Neural cell (in vitro differentiated cells): ENCODE results near the gene FDPS. TPM values are rescaled to one million over a fixed set of nuclear protein-coding genes. Genes with fewer than 3 reads are reported as not detected.

Source experiments
- H2AFZ ChIP-seq: fragments of 200-600, 300-800 bp; sonication (generic), shearing (Covaris generic); 2 replicates; pipeline ENCODE4 v1.6.0; 2014; ENCODE audit warnings: low read depth, mild to moderate bottlenecking, antibody characterized with exemption, low read length, moderate library complexity
- H3F3A ChIP-seq: fragments of 200-600 bp; shearing (Covaris generic); 2 replicates; pipeline ENCODE4 v1.6.1; 2016; ENCODE audit warnings: mild to moderate bottlenecking, moderate library complexity, mixed read lengths, antibody characterized with exemption, low read length; ENCODE audit not compliant: insufficient read depth, poor library complexity, severe bottlenecking
- H3K27ac ChIP-seq: fragments of 200-600, 300-800 bp; sonication (generic), shearing (Covaris generic); 2 replicates; pipeline ENCODE4 v1.5.1; 2014; ENCODE audit warnings: mild to moderate bottlenecking, low read length, moderate library complexity
- H3K27me3 ChIP-seq: fragments of 300-800, 200-600 bp; sonication (generic), shearing (Covaris generic); 2 replicates; pipeline ENCODE4 v1.6.0; 2014; ENCODE audit warnings: mild to moderate bottlenecking, low read depth, low read length, moderate library complexity; ENCODE audit not compliant: insufficient read depth
- H3K36me3 ChIP-seq: fragments of 300-800, 200-600 bp; sonication (generic), shearing (Covaris generic); 2 replicates; pipeline ENCODE4 v1.5.1; 2014; ENCODE audit warnings: mild to moderate bottlenecking, antibody characterized with exemption, low read length, moderate library complexity; ENCODE audit not compliant: insufficient read depth
- H3K4me2 ChIP-seq: fragments of 300-800, 200-600 bp; sonication (generic), shearing (Covaris generic); 2 replicates; pipeline ENCODE4 v1.6.0; 2014; ENCODE audit warnings: mild to moderate bottlenecking, low read length
- H3K4me3 ChIP-seq: fragments of 300-800, 200-600 bp; sonication (generic), shearing (Covaris generic); 2 replicates; pipeline ENCODE4 v1.5.1; 2014; ENCODE audit warnings: mild to moderate bottlenecking, low read length, moderate library complexity
- H3K79me2 ChIP-seq: fragments of 200-600 bp; shearing (Covaris generic); replicated peaks from 2 replicates; pipeline ENCODE4 v1.6.0; 2014; ENCODE audit warnings: mild to moderate bottlenecking, low read length, moderate library complexity; ENCODE audit not compliant: insufficient read depth
- H3K9ac ChIP-seq: fragments of 300-800, 200-600 bp; sonication (generic), shearing (Covaris generic); 2 replicates; pipeline ENCODE4 v1.6.1; 2016; ENCODE audit warnings: mild to moderate bottlenecking, low read length, mixed read lengths
- H3K9me2 ChIP-seq: fragments of 200-600 bp; shearing (Covaris generic); 2 replicates; pipeline ENCODE4 v1.6.1; 2016; ENCODE audit warnings: mild to moderate bottlenecking, low read length, mixed read lengths; ENCODE audit not compliant: insufficient read depth
- H3K9me3 ChIP-seq: fragments of 200-600, 300-800 bp; sonication (generic), shearing (Covaris generic); 2 replicates; pipeline ENCODE4 v1.6.1; 2016; ENCODE audit warnings: mild to moderate bottlenecking, mixed run types, low read length, moderate library complexity, mixed read lengths
- H4K20me1 ChIP-seq: fragments of 200-600 bp; shearing (Covaris generic); 2 replicates; pipeline ENCODE4 v1.6.1; 2016; ENCODE audit warnings: mild to moderate bottlenecking, mixed run types; ENCODE audit not compliant: insufficient read depth
- EP300 ChIP-seq: fragments of 450-650 bp; conservative IDR thresholded peaks from 2 replicates; pipeline ENCODE4 v1.6.1; 2014; ENCODE audit warnings: antibody characterized with exemption, mild to moderate bottlenecking, moderate library complexity; ENCODE audit not compliant: poor library complexity, severe bottlenecking
- EZH2 ChIP-seq: fragments of 200-600, 300-800 bp; shearing (Covaris generic), sonication (generic); IDR thresholded peaks from 2 replicates; pipeline ENCODE4 v1.6.1; 2014; ENCODE audit warnings: antibody characterized with exemption, low read length, borderline replicate concordance, mild to moderate bottlenecking; ENCODE audit not compliant: insufficient read depth, poor library complexity, severe bottlenecking
- MXI1 ChIP-seq: fragments of 450-650 bp; conservative IDR thresholded peaks from 2 replicates; pipeline ENCODE4 v1.6.1; 2014; ENCODE audit warnings: antibody characterized with exemption, mild to moderate bottlenecking; ENCODE audit not compliant: poor library complexity, severe bottlenecking
- POLR2AphosphoS5 ChIP-seq: IDR thresholded peaks from 2 replicates; pipeline ENCODE4 v1.6.1; 2012
- RAD21 ChIP-seq: fragments of 450-650 bp; conservative IDR thresholded peaks from 2 replicates; pipeline ENCODE4 v1.6.1; 2014; ENCODE audit warnings: antibody characterized with exemption, mild to moderate bottlenecking, moderate library complexity
- SMC3 ChIP-seq: fragments of 450-650 bp; conservative IDR thresholded peaks from 2 replicates; pipeline ENCODE4 v1.6.1; 2014; ENCODE audit warnings: antibody characterized with exemption, mild to moderate bottlenecking, moderate library complexity; ENCODE audit not compliant: poor library complexity
- TAF1 ChIP-seq: IDR thresholded peaks from 2 replicates; pipeline ENCODE4 v1.6.1; 2012; ENCODE audit warnings: low read depth
- polyA plus RNA-seq: library from polyadenylated mRNA; depleted of rRNA; stranded (reverse); fragments of >200 nt; gene quantifications from 2 replicates; pipeline ENCODE4 v1.2.3, GENCODE V29; 2014
- TF ChIP-seq, protein P1 (sequence below): fragments of 450-650 bp; IDR thresholded peaks from 2 replicates; pipeline ENCODE4 v1.5.1; 2014; ENCODE audit warnings: antibody characterized with exemption, mild to moderate bottlenecking, moderate library complexity; ENCODE audit not compliant: poor library complexity, severe bottlenecking
- TF ChIP-seq, protein P2 (sequence below): IDR thresholded peaks from 2 replicates; pipeline ENCODE4 v1.6.1; 2012; ENCODE audit warnings: borderline replicate concordance

The FDPS gene
- polyA plus RNA-seq, 1 donor from 2014 or later = 235 TPM

GRCh38 chr1:155261493-155261851 is 47.2 kb upstream of the FDPS start:
- Histone ChIP-seq H3K79me2 (peaks cover 16% of the 10 kb centered on the region), H3F3A (peaks cover 4% of the 10 kb centered on the region), H3K27me3 (no peaks in the 10 kb centered on the region), H3K4me2 (peak overlapping the region; percentile 98), H3K27ac (peak overlapping the region; percentile 71), H2AFZ (peak overlapping the region; percentile 63), H3K36me3 (no peaks in the 10 kb centered on the region), H3K9me3 (no peaks in the 10 kb centered on the region), H3K4me3 (peak overlapping the region; percentile 91), H3K9me2 (no peaks in the 10 kb centered on the region), H3K9ac (peak overlapping the region; percentile 80), H4K20me1 (no peaks in the 10 kb centered on the region)
- no peak for TF ChIP-seq TAF1
- TF ChIP-seq, protein P1, sequence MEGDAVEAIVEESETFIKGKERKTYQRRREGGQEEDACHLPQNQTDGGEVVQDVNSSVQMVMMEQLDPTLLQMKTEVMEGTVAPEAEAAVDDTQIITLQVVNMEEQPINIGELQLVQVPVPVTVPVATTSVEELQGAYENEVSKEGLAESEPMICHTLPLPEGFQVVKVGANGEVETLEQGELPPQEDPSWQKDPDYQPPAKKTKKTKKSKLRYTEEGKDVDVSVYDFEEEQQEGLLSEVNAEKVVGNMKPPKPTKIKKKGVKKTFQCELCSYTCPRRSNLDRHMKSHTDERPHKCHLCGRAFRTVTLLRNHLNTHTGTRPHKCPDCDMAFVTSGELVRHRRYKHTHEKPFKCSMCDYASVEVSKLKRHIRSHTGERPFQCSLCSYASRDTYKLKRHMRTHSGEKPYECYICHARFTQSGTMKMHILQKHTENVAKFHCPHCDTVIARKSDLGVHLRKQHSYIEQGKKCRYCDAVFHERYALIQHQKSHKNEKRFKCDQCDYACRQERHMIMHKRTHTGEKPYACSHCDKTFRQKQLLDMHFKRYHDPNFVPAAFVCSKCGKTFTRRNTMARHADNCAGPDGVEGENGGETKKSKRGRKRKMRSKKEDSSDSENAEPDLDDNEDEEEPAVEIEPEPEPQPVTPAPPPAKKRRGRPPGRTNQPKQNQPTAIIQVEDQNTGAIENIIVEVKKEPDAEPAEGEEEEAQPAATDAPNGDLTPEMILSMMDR = peak; percentile 30

DNA sequence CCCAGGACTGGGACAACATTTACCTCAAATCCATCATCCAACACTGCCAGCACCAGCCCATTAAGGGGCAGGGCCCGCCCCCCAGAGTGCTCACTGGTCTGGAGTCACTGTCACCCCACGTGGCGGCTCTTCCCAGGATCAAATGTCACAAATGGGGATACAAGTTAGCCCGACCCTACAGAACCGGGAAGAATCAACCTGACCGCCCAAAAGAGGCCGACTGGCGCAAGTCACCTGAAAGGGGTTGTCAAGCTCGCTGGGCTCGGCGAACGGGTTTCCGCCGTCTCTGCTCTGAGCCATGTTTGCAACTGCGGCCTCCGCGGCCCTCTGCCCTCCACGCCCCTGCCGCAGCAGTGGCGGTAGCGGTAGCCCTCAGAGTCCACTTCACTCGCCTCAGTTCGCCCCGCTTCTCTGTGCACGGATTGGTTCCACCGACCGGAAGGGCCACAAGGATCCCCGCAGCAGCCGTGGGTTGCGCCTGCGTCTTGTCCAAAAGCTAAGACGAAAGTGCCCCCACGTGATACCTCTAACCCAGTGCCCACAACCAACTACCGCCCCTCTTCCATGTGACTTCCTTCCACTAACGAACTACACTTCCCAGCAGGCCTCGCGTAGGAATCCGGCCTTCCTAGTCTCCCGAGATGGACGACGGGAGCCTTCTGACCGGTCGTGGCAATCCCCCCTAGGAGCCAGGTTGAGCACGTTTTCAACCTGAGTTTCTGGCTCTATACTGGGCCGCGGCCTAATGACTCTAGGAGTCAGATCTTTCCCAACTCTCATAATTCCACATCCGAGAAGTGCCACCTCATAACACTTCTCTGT is 46.6 kb upstream of the FDPS start, which contains the start of gene SCAMP3:
Gene SCAMP3, minus strand, starts transcription at position 509 of the 822 bp plus-strand sequence. Its CDS starts 209 bp downstream, at position 300.
- H3K9me2 ChIP-seq = no peaks in the 10 kb centered on the region
- no peaks in the 10 kb centered on the region for H3K36me3 ChIP-seq
- H3K9ac ChIP-seq = peak within 1 kb of the TSS; percentile 80
- peak within 1 kb of the TSS; percentile 98 for H3K4me2 ChIP-seq
- no peaks in the 10 kb centered on the region for H3K27me3 ChIP-seq
- H2AFZ ChIP-seq = peak within 1 kb of the TSS; percentile 63
- no peaks in the 10 kb centered on the region for H4K20me1 ChIP-seq
- H3K79me2 ChIP-seq = peaks cover 16% of the 10 kb centered on the region
- no peaks in the 10 kb centered on the region for H3K9me3 ChIP-seq
- peaks cover 4% of the 10 kb centered on the region for H3F3A ChIP-seq
- H3K4me3 ChIP-seq = peak within 1 kb of the TSS; percentile 91
- H3K27ac ChIP-seq = peak within 1 kb of the TSS; percentile 71
- no peak for TF ChIP-seq EP300
- no peak for TF ChIP-seq EZH2
- peak; percentile 15 for TF ChIP-seq RAD21
- TF ChIP-seq, protein P2, sequence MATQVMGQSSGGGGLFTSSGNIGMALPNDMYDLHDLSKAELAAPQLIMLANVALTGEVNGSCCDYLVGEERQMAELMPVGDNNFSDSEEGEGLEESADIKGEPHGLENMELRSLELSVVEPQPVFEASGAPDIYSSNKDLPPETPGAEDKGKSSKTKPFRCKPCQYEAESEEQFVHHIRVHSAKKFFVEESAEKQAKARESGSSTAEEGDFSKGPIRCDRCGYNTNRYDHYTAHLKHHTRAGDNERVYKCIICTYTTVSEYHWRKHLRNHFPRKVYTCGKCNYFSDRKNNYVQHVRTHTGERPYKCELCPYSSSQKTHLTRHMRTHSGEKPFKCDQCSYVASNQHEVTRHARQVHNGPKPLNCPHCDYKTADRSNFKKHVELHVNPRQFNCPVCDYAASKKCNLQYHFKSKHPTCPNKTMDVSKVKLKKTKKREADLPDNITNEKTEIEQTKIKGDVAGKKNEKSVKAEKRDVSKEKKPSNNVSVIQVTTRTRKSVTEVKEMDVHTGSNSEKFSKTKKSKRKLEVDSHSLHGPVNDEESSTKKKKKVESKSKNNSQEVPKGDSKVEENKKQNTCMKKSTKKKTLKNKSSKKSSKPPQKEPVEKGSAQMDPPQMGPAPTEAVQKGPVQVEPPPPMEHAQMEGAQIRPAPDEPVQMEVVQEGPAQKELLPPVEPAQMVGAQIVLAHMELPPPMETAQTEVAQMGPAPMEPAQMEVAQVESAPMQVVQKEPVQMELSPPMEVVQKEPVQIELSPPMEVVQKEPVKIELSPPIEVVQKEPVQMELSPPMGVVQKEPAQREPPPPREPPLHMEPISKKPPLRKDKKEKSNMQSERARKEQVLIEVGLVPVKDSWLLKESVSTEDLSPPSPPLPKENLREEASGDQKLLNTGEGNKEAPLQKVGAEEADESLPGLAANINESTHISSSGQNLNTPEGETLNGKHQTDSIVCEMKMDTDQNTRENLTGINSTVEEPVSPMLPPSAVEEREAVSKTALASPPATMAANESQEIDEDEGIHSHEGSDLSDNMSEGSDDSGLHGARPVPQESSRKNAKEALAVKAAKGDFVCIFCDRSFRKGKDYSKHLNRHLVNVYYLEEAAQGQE = peak; percentile 12
- TF ChIP-seq TAF1 = no peak
- TF ChIP-seq SMC3 = peak; percentile 35
- TF ChIP-seq, protein P1 = no peak
- peak; percentile 85 for TF ChIP-seq MXI1
- no peak for TF ChIP-seq POLR2AphosphoS5
